ENCODE data around the gene HEXIM1.

HEXIM1 gene

GRCh38 chr17:45147581-45148182, 593 bp upstream of the HEXIM1 start:
- DNase-seq (ENCODE audit: low read depth), result peak; percentile 97
- no peak for TF ChIP-seq CTCF (conservative IDR thresholded peaks at IDR 0.05; ENCODE audit: low read depth, low read length)
- peak overlapping the region; percentile 62 for H3K4me3 ChIP-seq (ENCODE audit: low read length)

GRCh38 chr17:45149037-45149668, 878 bp downstream of the HEXIM1 start:
- H3K4me3 ChIP-seq (ENCODE audit: low read length), result peak overlapping the region; percentile 96
- TF ChIP-seq CTCF (conservative IDR thresholded peaks at IDR 0.05; ENCODE audit: low read depth, low read length), result peak; percentile 88
- DNase-seq (ENCODE audit: low read depth), result no peak

GRCh38 chr17:45149669-45150664, 1.7 kb downstream of the HEXIM1 start:
- peak overlapping the region; percentile 96 for H3K4me3 ChIP-seq (ENCODE audit: low read length)
- no peak for DNase-seq (ENCODE audit: low read depth)
- no peak for TF ChIP-seq CTCF (conservative IDR thresholded peaks at IDR 0.05; ENCODE audit: low read depth, low read length)

GRCh38 chr17:45150911-45151809, 2.9 kb downstream of the HEXIM1 start:
- no peak for DNase-seq (ENCODE audit: low read depth)
- peak overlapping the region; percentile 96 for H3K4me3 ChIP-seq (ENCODE audit: low read length)
- no peak for TF ChIP-seq CTCF (conservative IDR thresholded peaks at IDR 0.05; ENCODE audit: low read depth, low read length)

- TF ChIP-seq CTCF (conservative IDR thresholded peaks at IDR 0.05; ENCODE audit: low read depth, low read length), result no peak
- DNase-seq (ENCODE audit: low read depth), result no peak
- no peak overlapping the region for H3K4me3 ChIP-seq (ENCODE audit: low read length)
Measured at GRCh38 chr17:45155029-45155428, 6.8 kb downstream of the HEXIM1 start.

- no peak for DNase-seq (ENCODE audit: low read depth)
- no peak overlapping the region for H3K4me3 ChIP-seq (ENCODE audit: low read length)
- TF ChIP-seq CTCF (conservative IDR thresholded peaks at IDR 0.05; ENCODE audit: low read depth, low read length), result no peak
Measured at GRCh38 chr17:45155483-45155882, 7.2 kb downstream of the HEXIM1 start.

All from retinal pigment epithelial cell (primary cell).